K562 (cell line): ENCODE measurements around the gene SEMA5A. TPM values are rescaled to one million over a fixed set of nuclear protein-coding genes. Genes with fewer than 3 reads are reported as not detected.

Source experiments
- ATAC-seq: fragments of 200-7000 bp; cut with Tn5 transposase; 3 replicates; pipeline ENCODE4 v1.9.1; 2020; ENCODE audit warnings: moderate library complexity
- BruUV-seq: library from RNA; stranded (reverse); fragments of 400-500 nt; replicated peaks from 2 replicates; lab custom pipeline; 2021; lab: Mats Ljungman, UMichigan
- CTCF ChIA-PET: fragments of 300-600 bp; formaldehyde crosslinking; extraction: SDS; loops from one replicate; lab custom pipeline; 2021; ENCODE audit warnings: low intra/inter-chr PET ratio; lab: Yijun Ruan, JAX
- POLR2A ChIA-PET: fragments of 300-600, 350-650 bp; sonication (Branson Sonifier 250); formaldehyde crosslinking; extraction: SDS; loops from one replicate; lab custom pipeline; 2021; ENCODE audit warnings: antibody characterized with exemption, inconsistent platforms; lab: Yijun Ruan, JAX
- DNase-seq, 4 experiments: peaks; one replicate each; pipeline versions ENCODE4 v3.0.0 to v3.0.0-alpha.2; 2011 to 2018; ENCODE audit warnings: low spot score in 3 of 4, mixed read lengths in 3 of 4; ENCODE audit errors: extremely low read depth in 1 of 4
- FAIRE-seq: peaks from 2 replicates; lab custom pipeline; 2011; peaks lifted over from hg19 to GRCh38; lab: Jason Lieb, UNC
- H2AFZ ChIP-seq: 2 replicates; pipeline ENCODE4 v1.6.0; 2011; ENCODE audit warnings: low read depth, low read length, control low read depth, inconsistent platforms
- H3K27ac ChIP-seq: fragments of 200-600 bp; 3 replicates; pipeline ENCODE4 v1.8.0; 2011; ENCODE audit warnings: low read depth, mild to moderate bottlenecking, control low read depth, inconsistent platforms, low read length, moderate library complexity, mixed read lengths; ENCODE audit errors: extremely low read depth
- H3K27me3 ChIP-seq, 2 experiments: fragments of 300-600 bp in 1 of 2; 2 replicates in 1 of 2; 3 replicates in 1 of 2; pipeline versions ENCODE4 v1.6.0 to v1.8.0; 2011; ENCODE audit warnings: inconsistent platforms in 2 of 2, low read length in 2 of 2, mild to moderate bottlenecking in 1 of 2, mixed read lengths in 1 of 2, moderate library complexity in 1 of 2; ENCODE audit not compliant: control insufficient read depth in 2 of 2, insufficient read depth in 2 of 2
- H3K36me3 ChIP-seq: fragments of 300-600 bp; 3 replicates; pipeline ENCODE4 v1.8.0; 2011; ENCODE audit warnings: mild to moderate bottlenecking, low read length, inconsistent platforms; ENCODE audit not compliant: control insufficient read depth, insufficient read depth
- H3K4me1 ChIP-seq, 2 experiments: fragments of 200-600 bp in 1 of 2; replicated peaks in 1 of 2; 2 replicates in 1 of 2; 3 replicates in 1 of 2; pipeline versions ENCODE4 v1.5.1 to v1.8.0; 2011; ENCODE audit warnings: inconsistent platforms in 2 of 2, low read length in 2 of 2, mild to moderate bottlenecking in 1 of 2, mixed read lengths in 1 of 2, moderate library complexity in 1 of 2; ENCODE audit not compliant: control insufficient read depth in 2 of 2, insufficient read depth in 2 of 2
- H3K4me2 ChIP-seq: 2 replicates; pipeline ENCODE4 v1.6.1; 2011; ENCODE audit warnings: low read length, control low read depth, inconsistent platforms, mixed read lengths; ENCODE audit not compliant: insufficient read depth
- H3K4me3 ChIP-seq: fragments of 200-600 bp; sonication (generic), shearing (Covaris generic); 2 replicates; pipeline ENCODE4 v1.5.1; 2016; ENCODE audit warnings: control low read depth, inconsistent platforms
- H3K79me2 ChIP-seq: fragments of 200-600 bp; 3 replicates; pipeline ENCODE4 v1.8.0; 2011; ENCODE audit warnings: low read length, inconsistent platforms; ENCODE audit not compliant: control insufficient read depth, insufficient read depth
- H3K9ac ChIP-seq, 2 experiments: 2 replicates each; pipeline versions ENCODE4 v1.6.0 to v1.6.1; 2011; ENCODE audit warnings: low read depth in 2 of 2, low read length in 2 of 2, control low read depth in 1 of 2, inconsistent platforms in 1 of 2, mild to moderate bottlenecking in 1 of 2, mixed read lengths in 1 of 2; ENCODE audit not compliant: insufficient read depth in 1 of 2
- H3K9me1 ChIP-seq: one replicate; pipeline ENCODE4 v1.6.0; 2011; ENCODE audit warnings: inconsistent platforms, mild to moderate bottlenecking, low read length, moderate library complexity; ENCODE audit not compliant: control insufficient read depth, insufficient read depth
- H3K9me3 ChIP-seq: replicated peaks from 2 replicates; pipeline ENCODE4 v1.5.1; 2011; ENCODE audit warnings: low read depth, low read length, inconsistent platforms; ENCODE audit not compliant: control insufficient read depth, insufficient read depth
- H4K20me1 ChIP-seq: replicated peaks from 2 replicates; pipeline ENCODE4 v1.6.1; 2011; ENCODE audit warnings: low read length, inconsistent platforms, mixed read lengths; ENCODE audit not compliant: control insufficient read depth, insufficient read depth
- BHLHE40 ChIP-seq: IDR thresholded peaks from 2 replicates; pipeline ENCODE4 v1.6.1; 2011; ENCODE audit warnings: low read length, improper control_type of control experiment
- CAMTA2 ChIP-seq: fragments of 250-450 bp; sonication (Bioruptor Pico); conservative IDR thresholded peaks from 2 replicates; pipeline ENCODE4 v1.5.1; 2022
- CLOCK ChIP-seq: fragments of 250-450 bp; sonication (Bioruptor Pico); IDR thresholded peaks from 2 replicates; pipeline ENCODE4 v1.4.0; 2020; ENCODE audit warnings: mild to moderate bottlenecking, moderate library complexity, borderline replicate concordance
- CTBP1 ChIP-seq: fragments of 450-650 bp; IDR thresholded peaks from 2 replicates; pipeline ENCODE4 v1.6.1; 2016; ENCODE audit warnings: borderline replicate concordance
- DPF2 ChIP-seq: fragments of 450-650 bp; IDR thresholded peaks from 2 replicates; pipeline ENCODE4 v1.6.1; 2016
- ELK3 ChIP-seq: fragments of 450-650 bp; formaldehyde crosslinking; IDR thresholded peaks from 2 replicates; pipeline ENCODE4 v1.4.0; 2020; ENCODE audit warnings: mild to moderate bottlenecking
- LEF1 ChIP-seq: fragments of 450-650 bp; IDR thresholded peaks from 2 replicates; pipeline ENCODE4 v1.6.1; 2016; ENCODE audit warnings: mild to moderate bottlenecking
- MCM7 ChIP-seq, 2 experiments: fragments of 450-650 bp; IDR thresholded peaks; 2 replicates each; pipeline ENCODE4 v1.6.1; 2016 to 2018
- MTA2 ChIP-seq: fragments of 450-650 bp; IDR thresholded peaks from 2 replicates; pipeline ENCODE4 v1.6.1; 2016; ENCODE audit warnings: low read depth
- RFX5 ChIP-seq: IDR thresholded peaks from 2 replicates; pipeline ENCODE4 v1.6.1; 2011; ENCODE audit warnings: low read depth, mild to moderate bottlenecking, improper control_type of control experiment, low read length
- SNAPC5 ChIP-seq: fragments of 250-450 bp; sonication (Bioruptor Pico); IDR thresholded peaks from 2 replicates; pipeline ENCODE4 v1.8.0; 2021; ENCODE audit warnings: moderate library complexity, mild to moderate bottlenecking, inconsistent platforms
- ZZZ3 ChIP-seq: fragments of 450-650 bp; IDR thresholded peaks from 2 replicates; pipeline ENCODE4 v1.6.1; 2016; ENCODE audit warnings: antibody characterized with exemption, mild to moderate bottlenecking, moderate library complexity
- WGBS: fragments of 100-300 bp; shearing (Covaris generic); methylation state at CpG from one replicate; pipeline ENCODE4 v1.1.6; 2016; ENCODE audit warnings: low coverage, mixed read lengths; ENCODE audit not compliant: insufficient coverage; ENCODE audit errors: missing lambda C conversion rate; 5-methylcytosine and 5-hydroxymethylcytosine counted together
- in situ Hi-C: fragments of 300-500 bp; cut with MboI; formaldehyde crosslinking; loops from 4 replicates; pipeline ENCODE4 v1.15.0; 2018; ENCODE audit warnings: inconsistent platforms, mixed read lengths
- intact Hi-C: fragments of 100-400 bp; cut with micrococcal nuclease; formaldehyde crosslinking; loops from 2 replicates; pipeline ENCODE4 v1.14.2; 2022
- polyA plus RNA-seq, 8 experiments: library from polyadenylated mRNA; depleted of rRNA in 4 of 8; stranded (reverse) in 5 of 8; unstranded in 3 of 8; fragments of >200 nt; fragmentation: Nextera tagmentation in 2 of 8; fragmentation: Illumina TruSeq in 1 of 8; extraction: Ambion mirVana in 2 of 8; extraction: Trizol in 1 of 8; gene quantifications; 2 replicates each; pipeline versions ENCODE4 v1.2.1 to v1.2.3, GENCODE V29; 2011 to 2014; ENCODE audit warnings: inconsistent platforms in 1 of 8, missing spikeins in 1 of 8
- total RNA-seq, 7 experiments: library from RNA; depleted of rRNA in 6 of 7; stranded (reverse); fragments of >200 nt in 6 of 7; fragmentation: Illumina TruSeq in 2 of 7; extraction: Trizol in 2 of 7; gene quantifications; 2 replicates each; pipeline versions ENCODE4 v1.2.1 to v1.2.3, GENCODE V29; 2011 to 2021; ENCODE audit warnings: low replicate concordance in 1 of 7

Gene SEMA5A
- total and polyA plus RNA-seq, 9 of the 15 experiments (the other 6 are each of a cell fraction or from before 2014, with no cell fraction given) = 0.02 TPM; not detected in 8

GRCh38 chr5:9348401-9348996 is 197.4 kb downstream of the SEMA5A start:
- Histone ChIP-seq H3K27ac (no peak overlapping the region), H3K27me3 (no peaks in the 10 kb centered on the region), H3K9me1 (no peaks in the 10 kb centered on the region), H3K79me2 (no peaks in the 10 kb centered on the region), H2AFZ (no peak overlapping the region), H3K9me3 (no peaks in the 10 kb centered on the region), H3K4me3 (no peak overlapping the region), H3K4me1 (no peaks in the 10 kb centered on the region), H4K20me1 (no peaks in the 10 kb centered on the region), H3K4me2 (no peak overlapping the region), H3K9ac (no peak overlapping the region), H3K36me3 (no peaks in the 10 kb centered on the region)
- TF ChIP-seq BHLHE40 (peak; percentile 13; the same call in 1 of the 2 replicates), DPF2 (no peak)
- DNase-seq (no peak), ATAC-seq (no peak), FAIRE-seq (no peak)
- WGBS = 1% methylated on average over 5 of the region's 5 CpGs
- POLR2A ChIA-PET = no interaction called here
- CTCF ChIA-PET = no interaction called here
- intact Hi-C loops = no loop called here
- in situ Hi-C loops = no loop called here
- no TSS peak for BruUV-seq

GRCh38 chr5:9347541-9348295 is 198.2 kb downstream of the SEMA5A start:
- ATAC-seq = no peak
- no peak for TF ChIP-seq SNAPC5
- TF ChIP-seq ZZZ3 = no peak
- no peak for TF ChIP-seq ELK3
- TF ChIP-seq CAMTA2 (CRISPR knock-in tag) = no peak
- TF ChIP-seq RFX5 = no peak
- TF ChIP-seq MCM7 (IDR thresholded peaks at IDR 0.05) = no peak
- TF ChIP-seq LEF1 = no peak
- TF ChIP-seq CTBP1 = no peak
- TF ChIP-seq MTA2 = no peak
- TF ChIP-seq CLOCK = no peak
- TF ChIP-seq, all 486 proteins: peak for 0
- H2AFZ ChIP-seq = no peak overlapping the region
- no peaks in the 10 kb centered on the region for H3K27me3 ChIP-seq
- ChIA-PET CTCF (interaction anchor here (0.5 kb wide), 1 partner anchor 701 kb away, joined by 3 read pairs; no protein-coding TSS in a partner anchor), POLR2A (no interaction called here)
- no peaks in the 10 kb centered on the region for H3K9me1 ChIP-seq
- H3K4me1 ChIP-seq = no peaks in the 10 kb centered on the region
- no peaks in the 10 kb centered on the region for H4K20me1 ChIP-seq
- intact Hi-C loops (no loop called here), in situ Hi-C loops (no loop called here)
- no peaks in the 10 kb centered on the region for H3K9me3 ChIP-seq
- no peak overlapping the region for H3K9ac ChIP-seq
- 3% methylated on average over 7 of the region's 7 CpGs for WGBS
- H3K4me2 ChIP-seq = no peak overlapping the region
- no peaks in the 10 kb centered on the region for H3K36me3 ChIP-seq
- DNase-seq (no peak), FAIRE-seq (no peak)
- no TSS peak for BruUV-seq
- no peak overlapping the region for H3K4me3 ChIP-seq
- no peaks in the 10 kb centered on the region for H3K79me2 ChIP-seq
- no peak overlapping the region for H3K27ac ChIP-seq
